GM20000 (cell line): ENCODE measurements around the gene PLCH2.
"Not testable (repeated sequence)": the region's sequence is repeated elsewhere in the genome, so short reads cannot be mapped to it uniquely, and the experiment has no call there.

ENCODE experiments used
- DNase-seq: peaks from one replicate; pipeline ENCODE4 v3.0.0; 2012; ENCODE audit warnings: low spot score
- CTCF ChIP-seq: IDR thresholded peaks from 2 replicates; pipeline ENCODE4 v1.5.1; 2012; ENCODE audit warnings: mild to moderate bottlenecking, control low read depth; ENCODE audit errors: extremely low read depth, missing control alignments

Gene PLCH2

GRCh38 chr1:2455757-2456156 lies 20.3 kb upstream of the PLCH2 start:
- TF ChIP-seq CTCF = no peak
- DNase-seq = no peak

GRCh38 chr1:2457444-2457843 lies 18.6 kb upstream of the PLCH2 start:
- DNase-seq = no peak
- no peak for TF ChIP-seq CTCF

GRCh38 chr1:2458687-2459086 lies 17.4 kb upstream of the PLCH2 start:
- TF ChIP-seq CTCF = no peak
- DNase-seq = no peak

GRCh38 chr1:2459102-2459753 lies 16.9 kb upstream of the PLCH2 start:
- DNase-seq = not testable (repeated sequence)

- TF ChIP-seq CTCF = no peak
- DNase-seq = no peak
Measured at GRCh38 chr1:2459757-2460156, 16.3 kb upstream of the PLCH2 start.

GRCh38 chr1:2460203-2460602 lies 15.9 kb upstream of the PLCH2 start:
- no peak for DNase-seq

GRCh38 chr1:2460996-2461751 lies 14.9 kb upstream of the PLCH2 start:
- no peak for TF ChIP-seq CTCF
- no peak for DNase-seq

More at GRCh38 chr1:2460203-2460602, 15.9 kb upstream of the PLCH2 start:
- TF ChIP-seq CTCF = no peak

- no peak for DNase-seq
- TF ChIP-seq CTCF = no peak
Measured at GRCh38 chr1:2462819-2463218, 13.3 kb upstream of the PLCH2 start.
